Measurements from ENCODE around the gene FCGR3B.
"Not testable (repeated sequence)": the region's sequence is repeated elsewhere in the genome, so short reads cannot be mapped to it uniquely, and the experiment has no call there.

FCGR3B gene

GRCh38 chr1:161631076-161631475 is at the start of gene FCGR3B:
TSS of gene FCGR3B (minus strand) at chr1:161631176. CDS start at chr1:161631094, 82 bp downstream.
- no peak for DNase-seq (ENCODE audit: extremely low read depth in 1 of 2, low read depth in 1 of 2)

DNA sequence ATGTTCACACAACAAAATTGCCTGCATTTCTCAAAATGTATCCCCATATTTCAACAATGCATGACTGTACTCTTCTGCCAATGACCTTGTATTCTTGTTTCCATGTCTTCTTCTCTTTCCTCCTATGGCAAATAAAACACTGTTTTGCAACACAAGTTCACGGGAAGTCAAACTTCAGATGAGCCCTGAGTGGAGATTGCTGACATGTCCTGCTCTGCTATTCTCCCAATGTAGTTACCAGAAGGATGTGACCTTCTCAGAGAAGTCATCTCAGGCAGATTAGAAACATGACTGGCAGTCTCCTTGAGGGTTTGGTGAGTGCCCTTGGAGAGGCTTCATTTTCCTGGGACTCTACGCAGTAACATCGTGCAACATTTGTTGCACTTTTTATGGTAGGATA is 47.5 kb upstream of the FCGR3B start:
- no peak for DNase-seq (ENCODE audit: extremely low read depth in 1 of 2, low read depth in 1 of 2)

DNA sequence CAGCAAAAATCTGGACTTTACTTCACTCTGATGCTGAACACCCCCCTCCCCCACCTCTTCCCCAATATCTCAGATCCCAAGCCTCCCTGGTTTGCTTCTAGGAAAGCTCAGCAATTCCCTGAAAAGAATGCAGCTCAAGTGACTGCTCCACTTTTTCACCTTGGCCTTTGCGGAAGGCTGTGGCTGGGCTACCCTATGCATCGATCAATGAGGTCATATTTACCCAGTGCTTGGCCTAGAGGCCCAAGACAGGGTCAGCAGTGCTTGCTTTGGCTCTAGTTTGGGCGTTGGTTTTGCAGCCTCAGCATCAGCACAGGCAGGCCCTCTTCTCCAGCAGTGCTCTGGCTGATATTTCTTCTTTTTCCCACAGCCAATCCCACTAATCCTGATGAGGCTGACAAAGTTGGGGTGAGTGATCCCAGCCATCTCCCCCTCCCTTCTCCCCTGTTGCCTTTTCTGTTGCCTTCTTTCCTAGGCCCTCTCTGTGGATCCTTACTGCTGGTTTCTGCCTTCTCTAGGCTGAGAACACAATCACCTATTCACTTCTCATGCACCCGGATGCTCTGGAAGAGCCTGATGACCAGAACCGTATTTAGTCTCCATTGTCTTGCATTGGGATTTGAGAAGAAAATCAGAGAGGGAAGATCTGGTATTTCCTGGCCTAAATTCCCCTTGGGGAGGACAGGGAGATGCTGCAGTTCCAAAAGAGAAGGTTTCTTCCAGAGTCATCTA is 46.1 kb upstream of the FCGR3B start:
- DNase-seq (ENCODE audit: extremely low read depth in 1 of 2, low read depth in 1 of 2): no peak

DNA sequence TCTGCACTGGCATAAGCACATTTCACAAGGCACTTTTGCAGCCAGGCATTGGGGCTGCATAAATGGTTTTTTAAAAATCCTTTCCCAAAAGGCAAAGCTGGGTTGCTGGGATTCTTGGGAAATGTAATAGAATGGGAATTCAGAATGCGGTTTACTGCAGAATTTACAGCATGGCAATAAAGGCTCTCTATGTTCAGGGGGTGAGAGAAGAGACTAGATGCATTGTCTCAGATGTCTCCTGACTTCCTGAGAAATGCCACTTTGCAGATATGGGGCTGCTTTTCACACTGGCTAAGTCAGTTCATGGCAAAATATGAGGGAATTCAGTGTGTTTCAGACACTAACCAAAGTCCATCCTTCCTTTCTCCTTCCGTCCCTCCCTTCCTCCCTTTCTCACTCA is 45.5 kb upstream of the FCGR3B start:
- DNase-seq (ENCODE audit: extremely low read depth in 1 of 2, low read depth in 1 of 2): no peak

DNA sequence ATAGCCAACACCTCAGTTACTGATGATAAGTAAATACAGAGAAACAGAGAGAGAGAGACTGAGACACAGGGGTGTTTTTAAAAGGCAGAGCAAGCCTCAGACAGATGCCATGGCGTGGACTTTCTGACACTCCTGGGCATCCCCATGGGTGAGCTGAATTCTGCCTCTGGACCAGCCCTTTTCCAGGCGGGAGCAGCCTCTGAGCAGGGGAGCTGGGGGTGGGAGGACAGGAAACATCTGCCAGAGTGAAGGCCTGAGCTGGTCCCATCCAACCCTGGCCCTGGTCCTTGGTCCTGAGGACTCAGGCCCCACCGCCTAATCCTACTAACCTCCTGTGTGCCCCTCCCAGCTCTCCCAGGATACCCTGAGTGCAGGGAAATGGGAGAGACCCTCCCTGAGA is 43.9 kb upstream of the FCGR3B start:
- DNase-seq (ENCODE audit: extremely low read depth in 1 of 2, low read depth in 1 of 2): not testable (repeated sequence)

GRCh38 chr1:161674447-161674846 is 43.5 kb upstream of the FCGR3B start:
- not testable (repeated sequence) for DNase-seq (ENCODE audit: extremely low read depth in 1 of 2, low read depth in 1 of 2)

DNA sequence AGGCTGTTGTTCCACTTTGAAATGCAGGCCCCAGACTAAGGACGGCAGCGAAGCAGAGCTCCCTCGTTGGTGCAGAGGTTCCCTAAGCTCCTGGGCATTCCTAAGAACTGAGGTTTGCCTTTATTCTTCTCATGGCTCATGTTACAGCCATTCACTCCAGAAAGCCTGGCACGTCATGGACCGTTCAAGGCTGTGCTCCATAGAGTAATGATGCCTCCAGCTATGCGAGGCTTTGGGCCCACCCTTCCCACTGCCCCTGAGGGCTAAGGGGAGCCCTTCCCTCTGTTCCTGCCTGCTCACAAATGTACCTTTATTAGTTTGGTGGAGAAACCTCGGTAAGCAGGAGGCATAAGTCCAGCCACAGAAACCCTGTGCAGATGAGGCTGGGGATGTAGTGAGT is 42.5 kb upstream of the FCGR3B start:
- DNase-seq (ENCODE audit: extremely low read depth in 1 of 2, low read depth in 1 of 2): not testable (repeated sequence)

DNA sequence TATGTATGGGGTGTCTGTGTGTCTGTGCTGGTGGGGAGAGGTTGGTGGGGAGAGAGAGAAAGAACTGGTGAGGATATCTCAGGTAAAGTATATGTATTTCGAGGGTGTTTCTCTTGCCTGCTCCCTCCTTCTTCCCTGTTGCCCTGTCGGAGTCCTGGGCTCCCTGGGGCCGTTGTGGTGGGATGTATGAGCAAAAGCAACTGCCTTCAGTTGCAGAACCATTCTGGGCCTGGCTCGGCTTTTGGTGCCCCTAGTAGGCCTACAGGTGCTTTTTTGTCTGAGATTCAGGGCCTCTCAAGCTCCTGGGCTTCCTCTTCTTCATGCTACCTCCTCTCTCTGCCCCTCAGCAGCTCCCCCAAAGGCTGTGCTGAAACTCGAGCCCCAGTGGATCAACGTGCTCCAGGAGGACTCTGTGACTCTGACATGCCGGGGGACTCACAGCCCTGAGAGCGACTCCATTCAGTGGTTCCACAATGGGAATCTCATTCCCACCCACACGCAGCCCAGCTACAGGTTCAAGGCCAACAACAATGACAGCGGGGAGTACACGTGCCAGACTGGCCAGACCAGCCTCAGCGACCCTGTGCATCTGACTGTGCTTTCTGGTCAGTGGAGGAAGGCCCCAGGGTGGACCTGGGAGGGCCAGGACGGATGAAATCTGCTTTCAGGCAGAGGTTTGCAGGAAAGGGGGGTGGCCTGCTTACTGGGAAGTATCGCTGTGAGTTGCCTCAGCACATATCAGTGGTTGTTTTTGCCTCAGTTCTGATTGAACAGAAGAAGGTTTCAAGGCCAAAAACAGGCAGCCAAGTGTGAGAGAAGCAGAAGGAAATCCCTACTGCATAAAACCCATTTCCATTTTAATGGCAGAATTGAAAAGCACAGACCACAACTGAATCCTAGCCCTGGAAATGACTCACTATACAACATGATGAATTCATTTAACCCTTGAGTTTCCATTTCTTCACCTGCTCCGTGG is 40.4 kb upstream of the FCGR3B start:
- DNase-seq (ENCODE audit: extremely low read depth in 1 of 2, low read depth in 1 of 2): not testable (repeated sequence)

GRCh38 chr1:161664689-161665088 is 33.7 kb upstream of the FCGR3B start:
- DNase-seq (ENCODE audit: extremely low read depth in 1 of 2, low read depth in 1 of 2): not testable (repeated sequence)

- DNase-seq (ENCODE audit: extremely low read depth in 1 of 2, low read depth in 1 of 2): not testable (repeated sequence)
Measured at GRCh38 chr1:161663569-161663968, 32.6 kb upstream of the FCGR3B start.

DNA sequence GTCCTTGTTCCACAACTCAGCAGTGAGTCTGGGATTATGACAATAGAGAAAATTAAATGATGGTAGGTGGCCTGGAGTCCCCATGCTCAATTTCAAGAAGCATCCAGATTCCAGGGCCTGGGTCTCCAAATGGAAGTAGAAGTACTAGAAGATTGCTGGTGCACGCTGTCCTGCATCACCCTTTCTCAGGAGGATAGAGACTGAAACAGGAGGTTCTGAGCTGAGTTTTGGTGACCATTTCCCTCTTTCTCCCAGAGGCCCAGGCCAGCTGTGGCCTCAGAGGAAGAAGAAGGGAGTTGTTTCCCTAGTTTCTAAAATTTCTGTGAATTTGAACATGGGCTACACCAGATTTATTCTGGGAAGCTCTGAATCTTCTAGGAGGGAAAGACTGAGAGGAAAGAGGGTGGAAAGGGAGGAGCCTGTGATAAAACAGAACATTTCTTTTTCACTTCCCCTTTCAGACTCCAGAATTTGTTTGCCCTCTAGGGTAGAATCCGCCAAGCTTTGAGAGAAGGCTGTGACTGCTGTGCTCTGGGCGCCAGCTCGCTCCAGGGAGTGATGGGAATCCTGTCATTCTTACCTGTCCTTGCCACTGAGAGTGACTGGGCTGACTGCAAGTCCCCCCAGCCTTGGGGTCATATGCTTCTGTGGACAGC is 31.8 kb upstream of the FCGR3B start, which contains the start of gene FCGR2B:
TSS of gene FCGR2B (plus strand) at position 460 of the 656 bp plus-strand sequence. CDS start at position 559, 99 bp downstream.
- not testable (repeated sequence) for DNase-seq (ENCODE audit: extremely low read depth in 1 of 2, low read depth in 1 of 2)

DNA sequence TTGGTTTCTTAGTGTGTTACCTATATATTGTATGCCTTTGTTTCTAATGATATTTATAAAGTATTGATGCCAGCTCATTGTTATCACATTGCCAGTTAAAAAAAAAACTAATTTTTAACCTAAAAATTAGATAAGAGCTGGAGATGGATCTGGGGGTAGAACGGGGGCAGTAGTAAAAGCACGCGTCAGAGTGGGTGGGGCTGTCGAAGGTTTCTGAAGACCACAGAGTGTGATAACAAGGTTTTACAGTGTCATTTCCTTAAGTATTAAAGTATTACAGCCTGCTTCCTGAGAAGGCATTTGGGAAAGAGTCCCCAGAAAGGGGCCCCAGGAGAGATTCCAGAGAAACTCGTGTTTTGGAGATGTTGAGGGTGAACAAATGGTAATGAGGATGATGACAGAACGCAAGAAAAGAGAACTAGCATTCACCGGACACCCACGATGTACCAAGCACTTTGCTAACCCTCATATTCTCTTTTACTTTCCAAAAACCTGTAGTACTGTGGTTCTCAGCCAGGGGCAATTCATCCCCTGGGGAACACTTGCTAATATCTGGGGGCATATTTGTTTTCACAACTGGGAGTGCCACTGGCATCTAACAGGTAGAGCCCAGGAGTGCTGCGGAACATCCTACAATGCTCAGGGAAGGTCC is 30.8 kb upstream of the FCGR3B start:
- not testable (repeated sequence) for DNase-seq (ENCODE audit: extremely low read depth in 1 of 2, low read depth in 1 of 2)

- DNase-seq (ENCODE audit: extremely low read depth in 1 of 2, low read depth in 1 of 2): not testable (repeated sequence)
Measured at GRCh38 chr1:161658524-161658923, 27.5 kb upstream of the FCGR3B start.

- DNase-seq (ENCODE audit: extremely low read depth in 1 of 2, low read depth in 1 of 2): not testable (repeated sequence)
Measured at GRCh38 chr1:161653971-161654370, 23.0 kb upstream of the FCGR3B start.

- not testable (repeated sequence) for DNase-seq (ENCODE audit: extremely low read depth in 1 of 2, low read depth in 1 of 2)
Measured at GRCh38 chr1:161653541-161653940, 22.6 kb upstream of the FCGR3B start.

GRCh38 chr1:161647507-161648360 is 16.8 kb upstream of the FCGR3B start:
- DNase-seq (ENCODE audit: extremely low read depth in 1 of 2, low read depth in 1 of 2): not testable (repeated sequence)

- DNase-seq (ENCODE audit: extremely low read depth in 1 of 2, low read depth in 1 of 2): not testable (repeated sequence)
Measured at GRCh38 chr1:161644855-161645254, 13.9 kb upstream of the FCGR3B start.

DNA sequence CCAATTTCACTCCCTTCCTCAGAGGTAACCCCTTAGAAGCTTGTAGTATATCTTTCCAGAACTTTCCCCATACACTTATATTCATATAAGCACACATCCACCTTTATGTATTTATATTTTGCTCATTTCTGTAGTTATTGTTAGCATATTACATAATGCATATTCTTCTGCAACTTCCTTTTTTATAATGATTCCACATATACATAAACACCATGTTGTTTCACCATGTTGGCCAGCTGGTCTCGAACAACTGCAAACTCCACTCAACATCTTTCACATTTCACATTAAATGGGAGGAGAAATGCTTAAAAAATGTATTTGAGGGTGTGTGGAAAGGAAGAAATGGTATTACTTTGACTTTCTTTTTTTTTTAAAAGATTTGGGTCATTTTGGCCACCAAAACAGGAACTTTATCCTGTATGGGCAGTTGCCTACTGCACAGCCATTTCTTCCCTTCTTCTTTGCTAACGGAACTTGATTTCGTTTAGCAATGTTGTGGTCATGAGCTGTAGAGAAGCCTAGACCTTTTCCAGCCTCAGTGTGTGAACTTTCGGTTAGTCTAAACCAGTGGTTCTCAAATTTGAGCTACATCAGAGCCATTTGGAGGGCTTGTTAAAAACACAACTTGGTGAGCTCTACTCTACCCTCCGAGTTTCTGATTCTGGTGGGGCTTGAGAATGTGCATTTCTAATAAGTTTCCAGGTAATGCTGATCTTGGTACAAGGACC is 12.7 kb upstream of the FCGR3B start:
- DNase-seq (ENCODE audit: extremely low read depth in 1 of 2, low read depth in 1 of 2): not testable (repeated sequence)

GRCh38 chr1:161642697-161643096 is 11.7 kb upstream of the FCGR3B start:
- not testable (repeated sequence) for DNase-seq (ENCODE audit: extremely low read depth in 1 of 2, low read depth in 1 of 2)
